8988T (cell line): ENCODE results near the gene WIZ.
A peak's percentile ranks its signal among the peaks of the same experiment; 100 is the strongest.
"Not testable (repeated sequence)": the region's sequence is repeated elsewhere in the genome, so short reads cannot be mapped to it uniquely, and the experiment has no call there.

Source experiments
- DNase-seq: peaks from one replicate; pipeline ENCODE4 v3.0.0; 2011

WIZ gene

GRCh38 chr19:15427991-15428471 is 21.7 kb downstream of the WIZ start:
- DNase-seq, result peak; percentile 14

- peak; percentile 5 for DNase-seq
Measured at GRCh38 chr19:15427350-15427700, 22.4 kb downstream of the WIZ start.

- peak; percentile 42 for DNase-seq
Measured at GRCh38 chr19:15426485-15427349, 23.0 kb downstream of the WIZ start.

GRCh38 chr19:15425321-15425950 is 24.3 kb downstream of the WIZ start:
- peak; percentile 17 for DNase-seq

GRCh38 chr19:15424692-15425272 is 25.0 kb downstream of the WIZ start:
- peak; percentile 15 for DNase-seq

- DNase-seq, result no peak
Measured at GRCh38 chr19:15424121-15424520, 25.6 kb downstream of the WIZ start.

- DNase-seq, result no peak
Measured at GRCh38 chr19:15423130-15423529, 26.6 kb downstream of the WIZ start.

GRCh38 chr19:15422296-15423075 is 27.3 kb downstream of the WIZ start:
- no peak for DNase-seq

- no peak for DNase-seq
Measured at GRCh38 chr19:15421721-15422260, 28.0 kb downstream of the WIZ start.

GRCh38 chr19:15421136-15421695 is 28.5 kb downstream of the WIZ start:
- no peak for DNase-seq

GRCh38 chr19:15419413-15420025 is 30.2 kb downstream of the WIZ start:
- DNase-seq, result no peak

- DNase-seq, result peak; percentile 93
Measured at GRCh38 chr19:15418579-15419412, 31.0 kb downstream of the WIZ start, which contains the start of gene AKAP8L. Gene AKAP8L, minus strand, starts transcription at chr19:15418988. Its CDS starts 65 bp downstream, at chr19:15418923.

GRCh38 chr19:15418231-15418578 is 31.6 kb downstream of the WIZ start:
- DNase-seq, result no peak

GRCh38 chr19:15417699-15418098 is 32.1 kb downstream of the WIZ start:
- DNase-seq, result no peak

GRCh38 chr19:15412832-15413231 is 36.9 kb downstream of the WIZ start:
- no peak for DNase-seq

- not testable (repeated sequence) for DNase-seq
Measured at GRCh38 chr19:15411351-15411750, 38.4 kb downstream of the WIZ start.

- DNase-seq, result no peak
Measured at GRCh38 chr19:15404780-15405211, 45.0 kb downstream of the WIZ start.

- DNase-seq, result no peak
Measured at GRCh38 chr19:15404097-15404779, 45.5 kb downstream of the WIZ start.

GRCh38 chr19:15403151-15403531 is 46.6 kb downstream of the WIZ start:
- DNase-seq, result no peak

GRCh38 chr19:15402411-15403150 is 47.2 kb downstream of the WIZ start:
- no peak for DNase-seq
